Fibroblast of lung (primary cell): Measurements from ENCODE around the gene NCF4. TPM values are rescaled to one million over a fixed set of nuclear protein-coding genes. Genes with fewer than 3 reads are reported as not detected.

Experiments
- DNase-seq, 2 donors: peaks; one replicate each; pipeline versions ENCODE4 v3.0.0 to v3.0.0-alpha.2; 2010; ENCODE audit warnings: low read depth in 2 of 2
- H2AFZ ChIP-seq: 2 replicates; pipeline ENCODE4 v1.5.1; 2012; ENCODE audit warnings: low read length, control low read depth, inconsistent platforms
- H3K27ac ChIP-seq: 2 replicates; pipeline ENCODE4 v1.5.1; 2011; ENCODE audit warnings: low read length, control low read depth; ENCODE audit not compliant: insufficient read depth
- H3K27me3 ChIP-seq: 2 replicates; pipeline ENCODE4 v1.5.1; 2011; ENCODE audit warnings: mild to moderate bottlenecking, low read length; ENCODE audit not compliant: control insufficient read depth, insufficient read depth
- H3K36me3 ChIP-seq: 2 replicates; pipeline ENCODE4 v1.5.1; 2011; ENCODE audit warnings: low read length; ENCODE audit not compliant: control insufficient read depth, insufficient read depth
- H3K4me1 ChIP-seq: 2 replicates; pipeline ENCODE4 v1.5.1; 2011; ENCODE audit warnings: low read length; ENCODE audit not compliant: control insufficient read depth, insufficient read depth; ENCODE audit errors: extremely low read depth
- H3K4me2 ChIP-seq: 2 replicates; pipeline ENCODE4 v1.5.1; 2011; ENCODE audit warnings: low read length, control low read depth; ENCODE audit not compliant: insufficient read depth; ENCODE audit errors: extremely low read depth
- H3K4me3 ChIP-seq, 4 experiments: fragments of 200-600 bp in 1 of 4; sonication (generic) in 1 of 4; replicated peaks in 1 of 4; 2 replicates each; pipeline ENCODE4 v1.5.1; 2011 to 2016; ENCODE audit warnings: low read length in 4 of 4, low read depth in 3 of 4, mild to moderate bottlenecking in 3 of 4, control low read depth in 2 of 4, inconsistent platforms in 1 of 4, mixed read lengths in 1 of 4; ENCODE audit not compliant: insufficient read depth in 1 of 4; ENCODE audit errors: control extremely low read depth in 1 of 4
- H3K79me2 ChIP-seq: 2 replicates; pipeline ENCODE4 v1.5.1; 2012; ENCODE audit warnings: mild to moderate bottlenecking, low read length, inconsistent platforms; ENCODE audit not compliant: control insufficient read depth, insufficient read depth
- H3K9ac ChIP-seq: 2 replicates; pipeline ENCODE4 v1.5.1; 2011; ENCODE audit warnings: mild to moderate bottlenecking, low read length, control low read depth; ENCODE audit not compliant: insufficient read depth
- H3K9me3 ChIP-seq: 2 replicates; pipeline ENCODE4 v1.5.1; 2012; ENCODE audit warnings: low read depth, low read length; ENCODE audit not compliant: control insufficient read depth, insufficient read depth
- H4K20me1 ChIP-seq: 2 replicates; pipeline ENCODE4 v1.5.1; 2011; ENCODE audit warnings: low read length; ENCODE audit not compliant: control insufficient read depth, insufficient read depth; ENCODE audit errors: extremely low read depth
- CTCF ChIP-seq, 2 donors: IDR thresholded peaks in 1 of 2; conservative IDR thresholded peaks in 1 of 2; 1 replicate in 1 of 2; 2 replicates in 1 of 2; pipeline ENCODE4 v1.5.1; 2011 to 2012; ENCODE audit warnings: low read length in 2 of 2, control low read depth in 1 of 2, inconsistent platforms in 1 of 2, low read depth in 1 of 2, mild to moderate bottlenecking in 1 of 2
- EZH2 ChIP-seq: IDR thresholded peaks from 2 replicates; pipeline ENCODE4 v1.5.1; 2012; ENCODE audit warnings: low read length, control low read depth, mild to moderate bottlenecking; ENCODE audit errors: missing control alignments
- polyA plus RNA-seq, 2 donors: library from polyadenylated mRNA; depleted of rRNA in 1 of 2; stranded (reverse) in 1 of 2; unstranded in 1 of 2; fragments of >200 nt; gene quantifications; 2 replicates each; pipeline ENCODE4 v1.2.1, GENCODE V29; 2011 to 2012; ENCODE audit warnings: missing spikeins in 1 of 2
- total RNA-seq: library from RNA; depleted of rRNA; stranded (reverse); fragments of >200 nt; gene quantifications from 2 replicates; pipeline ENCODE4 v1.2.1, GENCODE V29; 2014

NCF4 gene
- total and polyA plus RNA-seq, 2 donors (not counting 1 experiment from before 2014, with no cell fraction given): not detected

- no peak for DNase-seq
- H3K79me2 ChIP-seq: no peaks in the 10 kb centered on the region
- H3K27ac ChIP-seq: no peak overlapping the region
- no peak overlapping the region for H3K4me2 ChIP-seq
- H3K9me3 ChIP-seq: no peaks in the 10 kb centered on the region
- no peak for TF ChIP-seq CTCF (conservative IDR thresholded peaks at IDR 0.05 in 1 of 2, IDR thresholded peaks at IDR 0.05 in 1 of 2; ENCODE audit: low read depth in 1 of 2, low read length in 2 of 2)
- TF ChIP-seq EZH2: no peak
- H3K4me3 ChIP-seq: no peak overlapping the region
- H3K27me3 ChIP-seq: peaks cover 14% of the 10 kb centered on the region
- no peak overlapping the region for H3K9ac ChIP-seq
- H2AFZ ChIP-seq: no peak overlapping the region
- no peaks in the 10 kb centered on the region for H4K20me1 ChIP-seq
- H3K36me3 ChIP-seq: no peaks in the 10 kb centered on the region
- H3K4me1 ChIP-seq: no peaks in the 10 kb centered on the region
These were observed 5.3 kb upstream of the NCF4 start for GRCh38 chr22:36855478-36855877.

- Histone ChIP-seq H3K27me3 (peaks cover 14% of the 10 kb centered on the region), H3K4me2 (no peak overlapping the region), H3K9me3 (no peaks in the 10 kb centered on the region), H3K27ac (no peak overlapping the region), H3K4me1 (no peaks in the 10 kb centered on the region), H2AFZ (no peak overlapping the region), H3K36me3 (no peaks in the 10 kb centered on the region), H3K9ac (no peak overlapping the region), H4K20me1 (no peaks in the 10 kb centered on the region), H3K79me2 (no peaks in the 10 kb centered on the region), H3K4me3 (no peak overlapping the region)
- peak; percentile 74 to 86 for DNase-seq
- TF ChIP-seq EZH2: peak; percentile 49
- peak; percentile 100 for TF ChIP-seq CTCF (conservative IDR thresholded peaks at IDR 0.05 in 1 of 2, IDR thresholded peaks at IDR 0.05 in 1 of 2; ENCODE audit: low read depth in 1 of 2, low read length in 2 of 2)
These were observed 4.5 kb upstream of the NCF4 start for GRCh38 chr22:36856121-36856791.

DNA sequence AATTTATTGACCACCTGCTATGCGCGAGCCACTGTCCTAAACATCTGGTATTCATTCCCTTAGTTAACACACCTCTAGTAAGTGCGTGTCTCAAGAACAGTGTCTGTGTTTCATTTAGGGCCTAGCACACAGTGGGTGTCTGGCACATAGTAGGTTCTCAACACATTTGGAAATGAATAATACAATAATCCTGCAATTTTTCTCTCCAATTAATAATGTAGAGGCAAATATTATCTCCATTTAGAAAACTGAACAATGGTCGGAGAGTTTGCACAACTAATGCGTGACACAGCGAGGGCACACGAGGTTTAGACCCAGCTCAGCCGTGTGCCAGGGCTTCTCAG is 4.0 kb upstream of the NCF4 start:
- DNase-seq: no peak

More for the DNA sequence above, 4.0 kb upstream of the NCF4 start:
- no peak overlapping the region for H3K4me3 ChIP-seq
- no peaks in the 10 kb centered on the region for H3K9me3 ChIP-seq
- no peak for TF ChIP-seq CTCF (conservative IDR thresholded peaks at IDR 0.05 in 1 of 2, IDR thresholded peaks at IDR 0.05 in 1 of 2; ENCODE audit: low read depth in 1 of 2, low read length in 2 of 2)
- TF ChIP-seq EZH2: no peak
- no peak overlapping the region for H3K27ac ChIP-seq
- H3K4me2 ChIP-seq: no peak overlapping the region
- H3K4me1 ChIP-seq: no peaks in the 10 kb centered on the region
- no peak overlapping the region for H3K9ac ChIP-seq
- peaks cover 14% of the 10 kb centered on the region for H3K27me3 ChIP-seq
- H2AFZ ChIP-seq: no peak overlapping the region
- H3K36me3 ChIP-seq: no peaks in the 10 kb centered on the region
- H3K79me2 ChIP-seq: no peaks in the 10 kb centered on the region
- H4K20me1 ChIP-seq: no peaks in the 10 kb centered on the region
